GM19372 (cell line): Measurements from ENCODE around the gene SLC22A23.

ENCODE experiments used
- ATAC-seq: cut with Tn5 transposase; IDR thresholded peaks from one replicate; pipeline ENCODE4 v1.9.1; 2021; ENCODE audit warnings: mild to moderate bottlenecking, low read depth, moderate library complexity; ENCODE audit not compliant: unreplicated experiment

SLC22A23 gene

GRCh38 chr6:3373597-3374203, 83.2 kb downstream of the SLC22A23 start:
- ATAC-seq, result no peak

- ATAC-seq, result no peak
Measured at GRCh38 chr6:3372912-3373554, 83.8 kb downstream of the SLC22A23 start.

- ATAC-seq, result no peak
Measured at GRCh38 chr6:3372184-3372846, 84.5 kb downstream of the SLC22A23 start.

- no peak for ATAC-seq
Measured at GRCh38 chr6:3371222-3371949, 85.5 kb downstream of the SLC22A23 start.

GRCh38 chr6:3370361-3371221, 86.3 kb downstream of the SLC22A23 start:
- ATAC-seq, result no peak

- ATAC-seq, result no peak
Measured at GRCh38 chr6:3369985-3370360, 86.9 kb downstream of the SLC22A23 start.

GRCh38 chr6:3368685-3369084, 88.2 kb downstream of the SLC22A23 start:
- ATAC-seq, result no peak

- no peak for ATAC-seq
Measured at GRCh38 chr6:3367630-3368029, 89.2 kb downstream of the SLC22A23 start.

GRCh38 chr6:3366596-3367413, 90.0 kb downstream of the SLC22A23 start:
- no peak for ATAC-seq

GRCh38 chr6:3364391-3364790, 92.5 kb downstream of the SLC22A23 start:
- ATAC-seq, result no peak

GRCh38 chr6:3363296-3364025, 93.4 kb downstream of the SLC22A23 start:
- no peak for ATAC-seq

- ATAC-seq, result no peak
Measured at GRCh38 chr6:3361312-3362037, 95.4 kb downstream of the SLC22A23 start.

GRCh38 chr6:3360727-3361045, 96.2 kb downstream of the SLC22A23 start:
- no peak for ATAC-seq

- no peak for ATAC-seq
Measured at GRCh38 chr6:3359973-3360726, 96.7 kb downstream of the SLC22A23 start.

- ATAC-seq, result no peak
Measured at GRCh38 chr6:3359101-3359752, 97.6 kb downstream of the SLC22A23 start.

- ATAC-seq, result no peak
Measured at GRCh38 chr6:3358413-3359100, 98.3 kb downstream of the SLC22A23 start.

- no peak for ATAC-seq
Measured at GRCh38 chr6:3357678-3358077, 99.2 kb downstream of the SLC22A23 start.
